ENCODE data around the gene YEATS4.

YEATS4 gene

GRCh38 chr12:69343357-69343756 lies 16.2 kb upstream of the YEATS4 start:
- DNase-seq = no peak

GRCh38 chr12:69343885-69344612 lies 15.5 kb upstream of the YEATS4 start:
- no peak for DNase-seq

GRCh38 chr12:69345077-69345476 lies 14.5 kb upstream of the YEATS4 start:
- DNase-seq = no peak

- DNase-seq = no peak
These were observed 13.8 kb upstream of the YEATS4 start for GRCh38 chr12:69345742-69346141.

DNA sequence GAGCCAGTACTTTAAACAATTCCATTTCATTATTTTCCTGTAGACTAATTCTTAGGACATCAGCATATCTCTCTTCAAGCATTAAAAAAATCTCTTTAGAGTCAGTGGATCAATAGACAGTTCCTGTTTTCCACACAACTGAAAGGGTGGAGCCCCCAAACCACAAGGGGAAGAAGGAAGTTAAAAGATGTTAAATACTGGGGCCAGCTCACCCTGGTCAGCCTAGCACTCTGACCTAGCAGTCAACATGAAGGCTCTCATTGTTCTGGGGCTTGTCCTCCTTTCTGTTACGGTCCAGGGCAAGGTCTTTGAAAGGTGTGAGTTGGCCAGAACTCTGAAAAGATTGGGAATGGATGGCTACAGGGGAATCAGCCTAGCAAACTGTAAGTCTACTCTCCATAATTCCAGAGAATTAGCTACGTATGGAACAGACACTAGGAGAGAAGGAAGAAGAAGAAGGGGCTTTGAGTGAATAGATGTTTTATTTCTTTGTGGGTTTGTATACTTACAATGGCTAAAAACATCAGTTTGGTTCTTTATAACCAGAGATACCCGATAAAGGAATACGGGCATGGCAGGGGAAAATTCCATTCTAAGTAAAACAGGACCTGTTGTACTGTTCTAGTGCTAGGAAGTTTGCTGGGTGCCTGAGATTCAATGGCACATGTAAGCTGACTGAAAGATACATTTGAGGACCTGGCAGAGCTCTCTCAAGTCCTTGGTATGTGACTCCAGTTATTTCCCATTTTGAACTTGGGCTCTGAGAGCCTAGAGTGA lies 11.2 kb upstream of the YEATS4 start, which contains the start of gene LYZ:
Gene LYZ, plus strand, starts transcription at position 220 of the 777 bp plus-strand sequence. Its CDS starts 28 bp downstream, at position 248.
- DNase-seq = no peak

- no peak for DNase-seq
These were observed 9.4 kb upstream of the YEATS4 start for GRCh38 chr12:69350002-69350626.

GRCh38 chr12:69350777-69351176 lies 8.8 kb upstream of the YEATS4 start:
- DNase-seq = no peak

DNA sequence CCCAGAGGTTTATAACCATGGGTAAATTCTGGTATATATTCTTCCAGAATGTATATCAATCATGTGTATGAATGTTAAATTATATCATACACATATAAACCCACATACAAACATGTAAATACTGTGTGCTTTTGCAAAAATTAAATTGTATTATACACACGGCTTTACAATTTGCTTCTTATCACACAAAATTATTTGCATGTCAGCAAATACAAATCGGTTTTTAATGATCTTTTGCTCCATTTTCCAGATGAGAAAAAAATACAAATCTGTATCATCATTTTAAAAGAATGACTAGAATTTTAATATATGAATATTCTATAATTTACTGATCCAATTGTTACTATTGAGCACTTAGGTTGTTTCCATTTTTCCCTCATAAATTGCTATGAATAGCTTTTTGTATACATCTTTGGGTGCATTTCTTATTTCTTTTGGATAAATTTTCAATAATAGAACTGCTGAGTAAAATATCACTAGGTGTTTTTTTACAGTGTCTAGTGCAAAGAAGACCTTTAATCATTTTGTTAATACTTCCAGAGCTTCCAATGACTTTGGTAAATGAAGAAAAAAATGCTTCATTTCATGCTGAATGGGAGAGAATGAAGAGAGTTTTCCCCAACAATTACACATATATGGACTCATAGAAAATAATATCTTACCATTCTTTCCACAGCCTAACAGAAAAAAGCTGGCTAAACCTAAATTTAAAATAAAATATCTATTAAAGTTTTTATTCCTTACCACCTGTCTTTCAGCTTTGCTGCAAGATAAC lies 7.9 kb upstream of the YEATS4 start:
- no peak for DNase-seq

DNA sequence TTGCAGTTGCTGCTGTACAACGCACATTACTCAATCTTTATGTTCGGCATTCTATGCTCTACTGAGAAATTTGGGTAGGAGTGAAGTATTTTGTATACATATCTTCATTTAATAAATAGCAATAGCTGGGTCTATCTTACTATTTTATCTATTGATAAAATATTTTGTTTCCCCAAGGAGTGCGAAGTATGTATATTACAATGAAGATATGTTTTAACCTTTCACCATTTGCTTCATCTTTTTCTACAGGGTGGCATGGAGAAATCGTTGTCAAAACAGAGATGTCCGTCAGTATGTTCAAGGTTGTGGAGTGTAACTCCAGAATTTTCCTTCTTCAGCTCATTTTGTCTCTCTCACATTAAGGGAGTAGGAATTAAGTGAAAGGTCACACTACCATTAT lies 6.6 kb upstream of the YEATS4 start:
- DNase-seq = no peak

DNA sequence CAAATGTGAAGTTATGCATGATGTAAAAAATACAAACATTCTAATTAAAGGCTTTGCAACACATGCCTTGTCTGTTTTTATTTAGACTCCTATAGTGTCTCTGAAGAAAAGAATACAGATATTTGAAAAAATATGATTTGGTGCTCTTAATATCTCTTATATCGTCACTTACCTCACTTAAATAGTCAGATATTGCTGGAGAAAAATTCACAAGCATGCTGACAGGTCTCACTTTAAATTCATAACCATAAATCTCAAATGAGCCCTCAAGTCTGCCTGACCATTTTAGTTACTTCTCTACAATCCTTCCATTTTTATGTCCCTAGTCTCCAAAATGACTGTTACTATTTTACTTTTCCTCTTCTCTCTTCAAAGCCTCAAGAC lies 5.4 kb upstream of the YEATS4 start:
- DNase-seq = no peak

- DNase-seq = no peak
These were observed 4.9 kb upstream of the YEATS4 start for GRCh38 chr12:69354556-69355187.

- DNase-seq = no peak
These were observed 4.0 kb upstream of the YEATS4 start for GRCh38 chr12:69355363-69356028.

DNA sequence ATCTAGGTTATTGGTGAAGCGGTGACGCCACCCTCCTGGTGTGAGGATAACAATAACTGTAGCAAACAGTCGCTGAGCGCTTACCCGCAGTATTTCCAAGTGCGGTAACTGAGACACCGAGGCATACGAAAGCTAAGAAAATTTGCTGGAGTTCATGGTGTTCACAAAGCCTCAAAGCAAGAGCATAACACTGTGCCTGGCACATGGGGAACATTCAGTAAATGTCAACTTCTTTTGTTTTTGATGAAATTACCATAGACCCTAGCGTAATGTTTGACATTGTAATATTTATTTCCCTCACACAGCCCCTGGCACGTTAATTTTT lies 767 bp downstream of the YEATS4 start:
- no peak for DNase-seq

DNA sequence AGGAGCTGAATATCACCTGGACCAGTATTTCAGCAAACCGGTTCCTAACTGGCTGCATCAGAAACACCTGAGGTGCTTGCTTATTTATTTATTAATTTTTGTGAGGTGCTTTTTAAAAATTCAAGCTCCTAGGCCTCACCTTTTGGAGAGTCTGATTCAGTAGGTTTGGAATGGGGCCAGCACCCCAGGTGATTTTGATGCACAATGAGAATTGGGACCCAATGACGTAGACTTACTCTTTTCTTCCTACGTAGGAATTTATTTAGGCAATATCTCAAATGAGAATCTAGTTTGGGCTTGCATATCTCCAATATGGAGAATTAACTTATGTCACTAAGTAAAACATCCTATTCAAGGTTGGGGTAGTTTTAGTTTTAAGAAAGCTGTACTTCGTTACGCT lies 7.3 kb downstream of the YEATS4 start:
- DNase-seq = no peak

DNA sequence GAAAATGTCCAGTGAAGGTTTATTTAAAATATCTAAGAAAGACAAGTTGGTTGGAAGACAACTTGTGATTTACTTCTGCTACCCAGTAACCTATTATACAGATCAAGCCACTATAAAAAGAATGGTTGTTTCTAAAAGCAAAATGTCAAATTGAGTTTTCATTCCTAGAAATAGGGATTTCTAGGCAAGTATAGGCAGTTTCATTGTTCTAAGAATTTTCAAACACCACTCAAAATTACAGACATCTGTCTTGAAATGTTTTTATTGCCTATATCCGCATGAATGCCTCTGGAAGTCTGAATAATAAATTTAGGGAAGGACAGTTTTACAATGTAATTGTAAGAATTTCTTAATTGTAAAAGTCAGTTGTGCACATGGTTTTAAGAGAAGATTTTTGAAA lies 8.6 kb downstream of the YEATS4 start:
- no peak for DNase-seq

DNA sequence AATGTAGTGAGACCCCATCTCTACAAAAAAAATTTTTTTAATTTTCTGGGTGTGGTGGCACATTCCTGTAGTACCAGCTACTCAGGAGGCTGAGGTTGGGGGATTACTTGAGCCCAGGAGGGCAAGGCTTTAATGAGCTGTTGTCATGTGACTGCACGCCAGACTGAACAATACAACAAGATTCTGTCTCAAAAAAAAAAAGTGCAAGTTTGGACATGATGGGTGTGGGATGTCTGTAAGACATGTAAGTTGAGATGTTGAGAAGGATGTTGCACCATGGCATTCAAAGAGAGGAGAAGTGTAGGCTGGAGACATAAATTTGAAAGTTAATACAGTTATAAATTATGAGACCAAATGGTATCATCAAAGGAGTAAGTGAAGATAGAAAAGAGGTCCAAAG lies 23.5 kb downstream of the YEATS4 start:
- DNase-seq = no peak

DNA sequence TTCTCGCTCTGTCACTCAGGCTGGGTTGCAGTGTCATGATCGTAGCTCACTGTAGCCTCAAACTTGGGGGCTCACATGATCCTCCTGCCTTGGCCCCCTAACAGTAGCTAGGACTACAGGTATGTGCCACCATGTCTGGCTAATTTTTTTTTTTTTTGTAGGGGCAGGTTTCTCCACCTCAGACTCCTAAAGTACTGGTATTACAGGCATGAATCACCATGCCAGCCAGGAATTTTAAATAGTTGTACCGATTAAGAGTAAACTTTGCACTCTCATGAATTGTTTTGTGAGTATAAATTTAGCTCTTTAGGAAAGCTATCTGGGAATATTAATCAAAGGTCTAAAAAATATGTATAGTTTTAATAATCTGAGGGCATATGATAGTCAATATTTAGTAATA lies 25.5 kb downstream of the YEATS4 start:
- no peak for DNase-seq

DNA sequence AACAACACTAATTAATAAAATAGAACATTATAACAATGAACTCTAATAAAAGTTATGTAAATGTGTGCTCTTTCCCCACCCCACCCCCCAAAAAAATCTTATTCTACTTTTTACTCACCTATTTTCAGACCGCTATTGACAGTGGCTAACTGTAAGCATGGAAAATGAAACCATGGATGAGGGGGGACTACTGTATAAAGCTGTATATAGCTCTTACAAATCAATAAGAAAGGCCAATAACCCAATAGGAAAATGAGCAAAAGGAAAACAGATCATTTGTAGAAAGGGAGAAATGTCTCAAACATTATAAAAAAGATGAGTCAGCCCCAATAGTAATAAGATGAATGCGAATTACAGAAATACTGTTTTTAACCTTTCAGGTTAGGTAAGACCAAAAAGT lies 27.4 kb downstream of the YEATS4 start:
- no peak for DNase-seq

DNA sequence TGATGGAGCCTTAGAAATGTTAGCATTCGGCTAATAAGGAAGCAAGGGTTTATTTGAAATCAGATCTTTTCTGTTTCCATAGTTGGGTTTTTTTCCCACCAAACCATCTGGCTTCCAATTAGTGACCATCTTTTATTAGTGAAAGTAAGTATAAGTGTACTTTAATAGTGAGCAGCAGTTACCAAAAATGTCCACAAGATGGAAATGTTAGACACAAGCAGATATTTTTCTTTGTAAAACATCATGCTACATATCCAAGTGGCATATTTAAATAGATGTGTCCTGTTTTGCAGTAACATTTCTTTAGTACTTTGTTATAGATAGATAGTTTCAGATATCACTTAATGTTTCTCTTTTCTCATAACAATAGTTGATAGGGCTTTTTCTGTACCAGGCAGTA lies 28.8 kb downstream of the YEATS4 start:
- no peak for DNase-seq

- no peak for DNase-seq
These were observed 30.3 kb downstream of the YEATS4 start for GRCh38 chr12:69389831-69390230.

- no peak for DNase-seq
These were observed 32.8 kb downstream of the YEATS4 start for GRCh38 chr12:69392179-69392928.

DNA sequence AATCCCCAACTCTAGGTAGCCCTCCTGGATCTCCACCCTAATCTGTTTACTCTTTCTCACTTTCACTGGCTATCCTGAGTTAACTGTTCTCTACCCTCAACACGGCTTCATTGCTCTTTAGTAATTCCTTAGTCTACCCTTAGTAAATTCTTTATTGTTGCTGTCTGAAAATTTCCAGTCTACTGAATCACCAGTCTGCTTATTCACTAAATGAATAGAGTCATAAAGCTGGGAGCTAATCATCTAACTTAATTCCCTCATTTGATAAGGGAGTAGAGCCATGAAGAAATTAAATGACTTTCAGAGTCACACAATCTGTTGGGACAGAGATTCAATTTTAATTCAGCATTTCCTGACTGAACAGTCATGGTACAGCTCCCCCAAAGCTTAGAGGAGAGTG lies 36.5 kb downstream of the YEATS4 start:
- no peak for DNase-seq

All from stimulated activated naive CD4-positive, alpha-beta T cell treated with Interleukin-2 at 50 U/mL for 16 hours (primary cell).